ENCODE data around the gene LHFPL6.

The LHFPL6 gene

DNA sequence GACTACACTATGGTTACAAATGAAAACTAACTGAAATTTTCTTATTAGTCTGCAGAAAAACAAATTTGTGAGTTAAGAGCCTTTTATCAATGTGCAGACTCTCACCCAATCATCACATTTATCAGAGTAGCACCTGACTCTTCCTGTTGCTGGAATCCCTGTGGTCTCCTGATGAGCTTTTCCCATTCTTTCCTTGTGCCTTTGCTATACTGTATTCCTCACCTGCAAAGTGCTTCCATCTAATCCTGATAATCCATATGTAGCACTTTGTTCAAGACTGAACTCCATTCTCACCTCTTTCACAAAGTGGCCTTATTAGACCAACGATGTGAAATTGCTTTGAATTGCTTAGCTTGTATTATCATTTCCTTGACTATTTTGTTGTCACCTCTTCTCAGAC, 225.3 kb downstream of the LHFPL6 start:
- no peak overlapping the region for H3K4me3 ChIP-seq (replicated peaks in 1 of 2; ENCODE audit: low read depth in 2 of 2, low read length in 2 of 2)
- no peak for DNase-seq (ENCODE audit: low read depth in 2 of 2)
- TF ChIP-seq, protein P1, sequence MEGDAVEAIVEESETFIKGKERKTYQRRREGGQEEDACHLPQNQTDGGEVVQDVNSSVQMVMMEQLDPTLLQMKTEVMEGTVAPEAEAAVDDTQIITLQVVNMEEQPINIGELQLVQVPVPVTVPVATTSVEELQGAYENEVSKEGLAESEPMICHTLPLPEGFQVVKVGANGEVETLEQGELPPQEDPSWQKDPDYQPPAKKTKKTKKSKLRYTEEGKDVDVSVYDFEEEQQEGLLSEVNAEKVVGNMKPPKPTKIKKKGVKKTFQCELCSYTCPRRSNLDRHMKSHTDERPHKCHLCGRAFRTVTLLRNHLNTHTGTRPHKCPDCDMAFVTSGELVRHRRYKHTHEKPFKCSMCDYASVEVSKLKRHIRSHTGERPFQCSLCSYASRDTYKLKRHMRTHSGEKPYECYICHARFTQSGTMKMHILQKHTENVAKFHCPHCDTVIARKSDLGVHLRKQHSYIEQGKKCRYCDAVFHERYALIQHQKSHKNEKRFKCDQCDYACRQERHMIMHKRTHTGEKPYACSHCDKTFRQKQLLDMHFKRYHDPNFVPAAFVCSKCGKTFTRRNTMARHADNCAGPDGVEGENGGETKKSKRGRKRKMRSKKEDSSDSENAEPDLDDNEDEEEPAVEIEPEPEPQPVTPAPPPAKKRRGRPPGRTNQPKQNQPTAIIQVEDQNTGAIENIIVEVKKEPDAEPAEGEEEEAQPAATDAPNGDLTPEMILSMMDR (IDR thresholded peaks at IDR 0.05; ENCODE audit: low read depth, low read length), result no peak

DNA sequence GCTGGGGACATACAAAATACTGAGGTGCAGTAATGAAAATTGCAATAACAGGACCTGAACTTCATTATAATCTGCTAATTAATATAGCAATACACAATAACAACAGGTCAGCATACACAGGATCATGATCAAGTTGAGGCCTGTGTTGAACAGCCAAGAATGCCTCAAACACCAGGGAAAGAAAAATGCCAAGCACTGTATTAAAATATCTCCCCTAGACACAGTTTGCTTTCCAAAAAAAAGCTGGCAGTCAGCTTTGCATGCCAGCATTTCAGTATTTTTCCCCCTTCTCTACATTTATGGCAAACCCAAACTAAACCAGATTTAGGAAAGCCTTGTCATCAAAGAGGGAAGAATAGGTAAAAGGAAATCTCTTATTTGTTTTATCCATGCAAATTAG, 226.9 kb downstream of the LHFPL6 start:
- no peak for DNase-seq (ENCODE audit: low read depth in 2 of 2)
- H3K4me3 ChIP-seq (replicated peaks in 1 of 2; ENCODE audit: low read depth in 2 of 2, low read length in 2 of 2), result no peak overlapping the region
- TF ChIP-seq, protein P1 (IDR thresholded peaks at IDR 0.05; ENCODE audit: low read depth, low read length), result no peak

DNA sequence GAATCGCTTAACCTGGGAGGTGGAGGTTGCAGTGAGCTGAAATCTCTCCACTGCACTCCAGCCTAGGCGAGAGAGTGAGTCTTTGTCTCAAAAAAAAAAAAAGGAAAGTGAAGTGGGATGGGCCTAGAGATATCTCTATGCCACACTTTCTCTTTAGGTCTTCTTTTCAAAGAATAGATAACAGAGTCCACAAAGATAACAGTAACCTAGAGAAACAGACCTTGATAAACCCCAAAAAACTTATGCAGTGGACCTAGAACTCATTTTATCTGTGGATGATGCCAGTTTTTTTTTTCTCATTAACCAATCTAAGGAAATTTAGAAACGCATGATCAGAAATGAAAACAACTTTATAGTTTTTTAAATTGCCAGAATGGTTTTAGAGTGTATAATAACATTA, 227.4 kb downstream of the LHFPL6 start:
- no peak overlapping the region for H3K4me3 ChIP-seq (replicated peaks in 1 of 2; ENCODE audit: low read depth in 2 of 2, low read length in 2 of 2)
- no peak for DNase-seq (ENCODE audit: low read depth in 2 of 2)

DNA sequence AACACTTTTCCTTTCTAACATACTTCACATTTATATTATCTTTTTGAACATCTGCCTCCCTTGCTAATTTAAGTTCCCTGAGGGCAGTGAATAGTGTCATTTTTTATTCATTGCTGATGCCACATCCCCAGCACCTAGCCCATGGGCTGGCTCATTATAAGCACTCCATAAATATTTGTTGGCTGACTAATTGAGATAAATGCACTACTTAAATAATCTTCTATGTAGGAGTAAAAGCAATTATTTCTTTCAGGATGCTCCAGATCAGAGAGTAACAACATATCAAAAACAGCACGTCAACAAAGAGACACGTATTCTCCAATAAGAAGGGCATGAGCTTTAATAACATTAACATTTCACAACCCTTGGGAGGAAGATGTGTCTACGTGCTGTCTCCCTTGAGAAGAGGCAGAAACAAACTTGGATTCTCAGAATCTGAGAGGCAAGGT, 228.2 kb downstream of the LHFPL6 start:
- no peak overlapping the region for H3K4me3 ChIP-seq (replicated peaks in 1 of 2; ENCODE audit: low read depth in 2 of 2, low read length in 2 of 2)
- TF ChIP-seq, protein P1 (IDR thresholded peaks at IDR 0.05; ENCODE audit: low read depth, low read length), result no peak
- DNase-seq (ENCODE audit: low read depth in 2 of 2), result no peak

More for the DNA sequence above, 227.4 kb downstream of the LHFPL6 start:
- TF ChIP-seq, protein P1 (IDR thresholded peaks at IDR 0.05; ENCODE audit: low read depth, low read length), result no peak

DNA sequence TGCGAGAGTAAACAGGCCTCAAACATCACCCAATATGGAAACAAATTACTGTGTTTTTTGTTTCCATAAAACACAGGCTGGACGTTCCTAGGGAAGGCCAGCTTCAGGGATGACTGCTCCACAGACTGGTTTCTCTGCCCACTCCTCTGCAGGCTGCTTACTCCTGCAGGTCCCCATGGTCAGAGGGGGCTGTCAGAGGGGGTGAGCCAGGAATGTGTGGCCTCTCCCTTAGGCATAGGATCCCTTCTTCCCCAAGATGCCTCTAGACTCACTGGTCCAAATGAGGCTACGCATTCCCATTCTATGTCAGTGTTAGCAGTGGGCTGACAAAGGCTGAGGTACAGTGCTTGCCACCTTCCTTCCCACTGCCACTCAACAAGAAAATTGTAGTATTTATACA, 229.8 kb downstream of the LHFPL6 start:
- TF ChIP-seq, protein P1 (IDR thresholded peaks at IDR 0.05; ENCODE audit: low read depth, low read length), result no peak
- DNase-seq (ENCODE audit: low read depth in 2 of 2), result no peak
- H3K4me3 ChIP-seq (replicated peaks in 1 of 2; ENCODE audit: low read depth in 2 of 2, low read length in 2 of 2), result no peak overlapping the region

DNA sequence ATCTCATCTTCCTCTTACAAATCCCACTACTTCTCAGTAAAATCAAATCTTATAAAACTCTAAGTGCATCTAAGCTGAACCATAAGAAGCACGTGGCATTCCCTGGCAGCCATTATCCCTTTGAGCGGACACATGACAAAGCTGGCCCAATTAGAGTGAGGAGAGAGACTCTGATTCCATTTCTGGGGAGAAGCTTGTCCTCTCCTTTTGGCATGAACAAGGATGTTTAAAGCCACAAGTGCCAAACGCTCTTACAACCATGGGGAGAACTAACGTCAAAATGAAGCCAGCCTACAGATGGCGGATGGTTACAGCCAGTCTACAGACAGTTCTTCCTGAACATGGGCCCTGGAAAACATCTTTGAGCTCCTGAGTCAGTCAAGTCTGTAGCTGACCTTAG, 231.3 kb downstream of the LHFPL6 start:
- TF ChIP-seq, protein P1 (IDR thresholded peaks at IDR 0.05; ENCODE audit: low read depth, low read length), result no peak
- H3K4me3 ChIP-seq (replicated peaks in 1 of 2; ENCODE audit: low read depth in 2 of 2, low read length in 2 of 2), result no peak overlapping the region
- no peak for DNase-seq (ENCODE audit: low read depth in 2 of 2)

DNA sequence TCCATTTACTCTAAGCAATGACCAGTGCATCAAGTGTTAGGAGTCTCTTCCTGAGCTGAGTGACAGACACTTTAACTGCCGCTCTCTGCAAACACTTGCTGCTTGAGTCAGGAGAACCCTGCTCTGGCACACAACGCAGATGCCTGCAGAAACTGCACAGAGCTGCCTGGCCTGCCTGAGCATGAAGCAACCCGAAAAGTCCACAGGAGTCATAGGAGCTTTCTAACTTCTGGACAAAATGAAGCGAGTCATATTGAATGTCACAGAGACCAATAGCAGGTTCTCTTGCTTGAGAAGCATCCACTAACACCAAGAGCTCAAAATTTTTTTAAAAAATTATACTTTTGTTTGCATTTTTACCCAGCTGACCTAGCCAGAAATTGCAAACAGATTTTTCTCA, 232.4 kb downstream of the LHFPL6 start:
- no peak overlapping the region for H3K4me3 ChIP-seq (replicated peaks in 1 of 2; ENCODE audit: low read depth in 2 of 2, low read length in 2 of 2)
- peak in 1 of 2 donors; percentile 45 for DNase-seq (ENCODE audit: low read depth in 2 of 2)
- TF ChIP-seq, protein P1 (IDR thresholded peaks at IDR 0.05; ENCODE audit: low read depth, low read length), result no peak
